ENCODE measurements around the gene DLX4.

Gene DLX4

DNA sequence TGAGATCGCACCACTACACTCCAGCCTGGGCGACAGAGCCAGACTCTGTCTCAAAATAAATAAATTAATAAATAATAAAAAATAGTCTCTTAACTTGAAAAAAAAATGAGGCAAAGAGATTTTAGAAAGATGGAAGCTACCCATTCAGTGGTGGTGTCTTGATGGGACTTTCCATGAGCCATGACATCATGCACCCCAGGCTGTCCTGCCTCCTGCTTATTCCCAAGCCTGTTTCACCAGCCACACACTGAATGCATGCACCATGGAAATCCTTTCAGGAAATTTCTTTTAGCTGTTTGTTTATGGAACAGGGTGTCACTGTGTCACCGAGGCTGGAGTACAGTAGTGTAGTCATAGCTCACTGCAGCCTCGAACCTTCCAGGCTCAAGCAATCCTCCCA lies 34.9 kb downstream of the DLX4 start:
- DNase-seq, result no peak

DNA sequence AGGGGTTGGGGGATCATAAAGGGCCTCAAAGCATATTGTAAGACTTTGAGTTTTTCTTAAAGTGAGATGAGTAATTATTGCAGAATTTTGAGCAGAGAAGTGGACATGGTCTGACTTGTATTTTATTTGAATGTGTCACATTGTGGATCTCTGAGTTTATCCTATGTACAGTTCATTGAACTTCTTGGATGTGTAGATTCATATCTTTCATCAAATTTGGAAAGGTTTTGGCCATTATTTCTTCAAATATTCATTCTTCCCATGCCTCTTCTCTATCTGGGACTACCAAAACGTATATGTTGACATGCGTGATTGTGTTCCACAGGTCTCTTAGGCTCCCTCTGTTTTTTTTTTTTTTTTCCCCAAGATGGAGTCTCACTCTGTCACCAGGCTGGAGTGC lies 40.3 kb downstream of the DLX4 start:
- no peak for DNase-seq

DNA sequence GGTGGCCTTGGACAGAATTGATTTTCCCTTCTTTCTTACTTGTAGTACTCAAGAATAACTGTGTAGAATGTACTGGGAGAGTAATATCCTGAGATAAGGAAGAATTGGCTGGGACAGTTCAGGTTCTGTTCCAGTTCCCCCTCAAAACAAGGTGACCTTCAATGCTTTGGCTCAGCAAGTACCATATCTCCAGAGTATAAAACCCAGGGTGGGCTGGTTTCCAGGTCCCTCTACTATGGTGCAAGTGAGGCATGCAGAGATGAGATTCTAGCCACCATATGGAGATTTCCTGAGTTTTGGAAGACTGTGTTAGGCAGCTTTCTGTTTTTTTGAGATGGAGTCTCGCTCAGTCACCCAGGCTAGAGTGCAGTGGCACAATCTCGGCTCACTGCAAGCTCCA lies 44.1 kb downstream of the DLX4 start:
- DNase-seq, result no peak

DNA sequence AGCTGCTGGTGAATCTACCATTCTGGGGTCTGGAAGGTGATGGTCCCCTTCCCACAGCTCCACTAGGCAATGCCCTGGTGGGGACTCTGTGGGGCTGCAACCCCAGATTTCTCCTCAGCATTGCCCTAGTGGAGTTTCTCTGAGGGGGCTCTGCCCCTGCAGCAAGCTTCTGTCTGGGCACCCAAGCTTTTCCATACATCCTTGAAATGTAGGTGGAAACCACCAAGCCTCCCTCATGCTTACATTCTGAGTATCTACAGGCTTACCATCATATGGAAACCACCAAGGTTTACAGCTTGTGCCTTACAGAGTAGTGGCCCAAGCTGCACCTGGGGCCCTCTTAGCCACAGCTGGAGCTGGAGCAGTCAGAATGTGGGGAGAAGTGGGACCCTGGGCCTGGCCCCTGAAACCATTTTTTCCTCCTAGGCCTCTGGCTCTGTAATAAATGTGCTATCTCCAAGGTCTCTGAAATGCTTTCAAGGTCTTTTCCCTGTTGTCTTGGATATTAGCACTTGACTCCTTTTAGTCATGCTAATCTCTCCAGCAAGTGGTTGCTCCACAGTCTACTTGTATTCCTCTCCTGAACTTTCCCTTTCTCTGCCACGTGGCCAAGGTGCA lies 45.6 kb downstream of the DLX4 start:
- DNase-seq, result no peak

DNA sequence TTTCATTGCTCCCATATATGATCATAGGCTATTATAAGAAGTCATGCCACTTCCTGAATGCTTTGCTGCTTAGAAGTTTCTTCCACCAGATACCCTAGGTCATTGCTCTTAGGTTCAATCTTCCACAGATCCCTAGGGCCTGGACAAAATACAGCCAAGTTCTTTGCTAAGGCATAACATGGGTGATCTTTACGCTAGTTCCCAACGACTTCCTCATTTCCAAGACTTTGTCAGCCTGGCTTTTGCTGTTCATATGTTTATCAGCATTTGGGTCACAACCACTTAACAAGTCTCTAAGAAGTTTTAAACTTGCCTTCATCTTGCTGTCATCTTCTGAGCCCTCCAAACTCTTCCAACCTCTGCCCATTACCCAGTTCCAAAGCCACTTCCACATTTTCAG lies 46.2 kb downstream of the DLX4 start:
- DNase-seq, result no peak

DNA sequence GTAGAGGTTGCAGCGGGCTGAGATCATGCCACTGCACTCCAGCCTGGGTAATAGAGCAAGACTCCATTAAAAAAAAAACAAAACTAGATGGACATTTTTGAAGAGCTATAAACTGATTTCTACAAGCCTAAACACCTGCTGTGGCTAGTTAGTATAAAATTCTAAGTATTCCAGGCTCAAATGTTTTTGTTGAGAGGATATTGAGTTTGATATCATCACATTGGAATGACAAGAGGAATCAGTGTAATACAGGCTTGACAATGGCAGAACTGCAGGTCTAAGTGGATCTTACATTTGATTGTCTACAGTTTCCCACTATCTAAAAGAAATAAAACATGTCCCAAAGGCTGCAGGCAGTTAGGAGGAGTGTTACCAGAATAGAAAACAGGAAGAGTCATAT lies 49.9 kb downstream of the DLX4 start:
- DNase-seq, result no peak

DNA sequence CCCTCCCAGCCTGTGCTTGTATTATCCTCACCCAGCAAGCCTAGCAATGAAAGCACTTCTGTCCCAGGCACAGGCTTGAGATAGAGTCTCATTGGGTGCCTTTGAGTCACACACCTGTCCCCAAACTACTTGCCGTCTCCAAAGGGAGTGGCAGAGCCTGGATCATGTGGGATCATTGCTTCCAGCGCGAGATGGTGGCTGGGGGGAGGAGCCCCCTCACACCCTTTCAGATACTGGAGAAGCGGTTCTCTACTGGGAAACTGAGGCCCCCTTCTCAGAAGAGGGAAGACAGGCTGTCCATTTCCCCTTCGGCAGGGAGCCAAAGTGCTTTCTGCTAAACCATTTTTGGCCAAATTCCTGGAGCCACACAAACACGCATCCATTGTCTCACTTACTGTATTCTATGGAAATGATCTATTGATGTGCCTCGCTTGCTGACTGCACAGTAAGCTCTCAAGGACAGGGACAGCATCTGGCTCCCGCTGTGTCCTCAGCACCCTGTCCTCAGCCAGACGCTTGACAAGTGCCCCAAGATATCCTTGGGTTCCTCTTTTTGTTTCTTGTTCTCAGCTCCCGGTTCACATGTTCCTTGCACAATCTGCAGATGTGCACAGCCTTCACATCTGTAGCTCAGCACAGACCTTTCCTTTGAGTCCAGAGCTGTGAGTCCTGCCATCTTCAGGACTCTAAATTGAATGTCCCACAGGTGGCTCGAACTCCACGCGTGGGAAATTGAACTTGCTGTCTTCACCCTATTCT lies 52.0 kb downstream of the DLX4 start:
- no peak for DNase-seq

DNA sequence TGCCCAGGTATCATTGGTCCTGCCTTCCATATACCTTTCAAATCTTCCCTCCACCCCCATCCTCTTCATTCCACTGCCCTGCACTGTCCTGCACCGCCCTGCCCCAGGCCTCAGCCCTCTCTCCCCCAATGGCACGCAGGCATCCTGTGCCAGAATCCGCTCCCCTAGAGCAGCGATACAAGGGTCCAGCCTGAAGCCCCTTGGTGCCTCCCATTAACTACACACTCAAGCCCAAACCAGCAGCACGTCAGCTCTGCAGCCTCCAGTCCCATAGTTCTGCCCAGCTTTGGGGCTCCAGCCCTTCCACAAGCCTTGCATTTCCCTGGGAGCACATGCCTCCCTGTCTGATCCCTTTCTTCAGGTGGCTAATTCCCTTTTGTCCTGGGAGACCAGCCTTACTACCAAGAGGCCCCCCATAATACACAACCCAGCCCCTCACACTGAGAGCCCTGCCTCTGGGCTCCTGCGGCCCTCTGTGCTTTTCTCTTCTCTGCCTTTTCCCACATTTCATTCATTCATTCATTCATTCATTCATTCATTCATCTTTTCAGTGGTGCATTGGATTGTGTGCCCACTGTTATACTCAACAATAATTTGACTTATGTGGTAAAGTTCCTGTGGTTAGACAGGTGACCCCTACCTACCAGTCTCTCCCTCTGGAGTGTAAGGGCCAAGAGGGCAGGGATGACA lies 52.8 kb downstream of the DLX4 start:
- DNase-seq, result no peak

DNA sequence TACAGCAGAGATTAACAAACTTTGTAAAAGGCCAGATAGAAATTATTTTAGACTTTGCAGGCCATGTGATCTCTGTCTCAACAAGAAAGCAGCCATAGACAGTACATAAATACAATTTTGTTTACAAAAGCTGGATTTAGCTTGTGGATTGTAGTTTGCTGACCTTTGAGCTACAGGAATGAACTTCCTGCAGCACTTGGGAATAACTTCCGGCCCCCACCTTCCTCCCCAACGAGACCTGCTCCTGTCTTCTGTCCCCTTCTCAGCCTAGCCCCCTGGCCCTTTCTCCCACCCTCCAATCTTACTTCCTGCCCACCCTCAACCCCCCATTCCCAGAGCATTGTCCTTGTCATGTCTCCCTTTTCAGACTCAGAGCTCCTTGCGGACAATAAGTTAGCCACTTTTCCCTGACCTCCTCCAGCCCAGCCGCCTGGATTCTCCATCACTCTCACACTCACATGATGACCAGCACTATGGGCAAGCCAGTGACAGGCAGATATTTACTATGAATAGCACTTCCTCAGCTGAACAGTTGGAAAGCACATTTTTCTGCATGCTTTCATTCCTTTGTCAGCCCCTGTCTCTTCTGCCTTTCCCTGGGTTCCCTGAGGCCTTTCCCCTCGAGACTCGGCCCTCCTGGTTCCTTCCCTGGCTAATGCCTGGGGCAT lies 53.6 kb downstream of the DLX4 start:
- no peak for DNase-seq

DNA sequence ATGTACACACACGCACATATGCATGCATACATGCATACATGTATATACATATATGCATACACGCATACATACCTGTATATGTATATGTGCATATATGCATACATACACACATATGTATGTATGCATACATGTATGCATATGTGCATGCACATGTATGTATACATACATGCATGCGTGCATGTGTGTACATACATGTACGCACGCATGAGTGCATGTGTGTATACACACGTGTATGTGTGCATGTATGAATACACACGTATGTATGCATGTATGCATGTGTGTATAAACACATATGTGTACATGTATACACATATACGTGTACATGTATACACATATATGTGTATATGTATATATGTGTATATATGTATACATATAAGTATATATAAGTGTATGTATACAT lies 54.5 kb downstream of the DLX4 start:
- no peak for DNase-seq
